HepG2 (cell line): ENCODE results near the gene USP35. TPM values are rescaled to one million over a fixed set of nuclear protein-coding genes. Genes with fewer than 3 reads are reported as not detected.

Experiments
- ATAC-seq: fragments of 200-7000 bp; cut with Tn5 transposase; 3 replicates; pipeline ENCODE4 v1.9.1; 2020; ENCODE audit warnings: mild to moderate bottlenecking, moderate library complexity
- BruUV-seq: library from RNA; stranded (reverse); fragments of 400-500 nt; replicated peaks from 2 replicates; lab custom pipeline; 2021; lab: Mats Ljungman, UMichigan
- CTCF ChIA-PET: fragments of 300-600 bp; formaldehyde crosslinking; extraction: SDS; loops from one replicate; lab custom pipeline; 2021; ENCODE audit warnings: low total read pairs, inconsistent platforms, low intra/inter-chr PET ratio; lab: Yijun Ruan, JAX
- POLR2A ChIA-PET: fragments of 350-600 bp; sonication (Branson Sonifier 250); formaldehyde crosslinking; loops from one replicate; lab custom pipeline; 2020; ENCODE audit warnings: antibody characterized with exemption, inconsistent platforms; lab: Yijun Ruan, JAX
- DNase-seq: peaks from one replicate; pipeline ENCODE4 v3.0.0-alpha.2; 2015; ENCODE audit warnings: low spot score
- FAIRE-seq: peaks from 3 replicates; lab custom pipeline; 2011; peaks lifted over from hg19 to GRCh38; lab: Jason Lieb, UNC
- H2AFZ ChIP-seq: one replicate; pipeline ENCODE4 v1.6.1; 2011; ENCODE audit warnings: low read length, inconsistent platforms
- H3K27ac ChIP-seq: fragments of 300-600 bp; 3 replicates; pipeline ENCODE4 v1.8.0; 2011; ENCODE audit warnings: mixed run types, mild to moderate bottlenecking, mixed read lengths, low read length, inconsistent platforms; ENCODE audit not compliant: insufficient read depth; ENCODE audit errors: extremely low read length
- H3K27me3 ChIP-seq, 2 experiments: fragments of 200-600 bp in 1 of 2; 2 replicates in 1 of 2; 3 replicates in 1 of 2; pipeline versions ENCODE4 v1.6.0 to v1.8.0; 2011; ENCODE audit warnings: low read length in 2 of 2, mild to moderate bottlenecking in 2 of 2, moderate library complexity in 2 of 2, inconsistent platforms in 1 of 2; ENCODE audit not compliant: insufficient read depth in 2 of 2, control insufficient read depth in 1 of 2
- H3K36me3 ChIP-seq, 2 experiments: fragments of 200-600 bp in 1 of 2; replicated peaks in 1 of 2; 2 replicates in 1 of 2; 3 replicates in 1 of 2; pipeline versions ENCODE4 v1.5.1 to v1.8.0; 2011; ENCODE audit warnings: low read length in 2 of 2, inconsistent platforms in 1 of 2; ENCODE audit not compliant: insufficient read depth in 2 of 2, control insufficient read depth in 1 of 2
- H3K4me1 ChIP-seq: 2 replicates; pipeline ENCODE4 v1.5.1; 2012; ENCODE audit warnings: low read length, inconsistent platforms; ENCODE audit not compliant: insufficient read depth
- H3K4me2 ChIP-seq: 2 replicates; pipeline ENCODE4 v1.6.0; 2011; ENCODE audit warnings: low read depth, low read length, inconsistent platforms
- H3K4me3 ChIP-seq, 3 experiments: fragments of 200-600 bp in 1 of 3; sonication (generic), shearing (Covaris generic) in 1 of 3; replicated peaks in 1 of 3; 2 replicates each; pipeline ENCODE4 v1.5.1; 2011 to 2016; ENCODE audit warnings: low read length in 3 of 3, inconsistent platforms in 2 of 3, low read depth in 2 of 3, mild to moderate bottlenecking in 2 of 3, control low read depth in 1 of 3, mixed read lengths in 1 of 3; ENCODE audit not compliant: insufficient read depth in 1 of 3
- H3K79me2 ChIP-seq: one replicate; pipeline ENCODE4 v1.6.1; 2011; ENCODE audit warnings: low read length, inconsistent platforms; ENCODE audit not compliant: insufficient read depth
- H3K9ac ChIP-seq: 2 replicates; pipeline ENCODE4 v1.6.0; 2011; ENCODE audit warnings: mild to moderate bottlenecking, low read depth, low read length, inconsistent platforms; ENCODE audit not compliant: insufficient read depth
- H3K9me3 ChIP-seq: 2 replicates; pipeline ENCODE4 v1.5.1; 2012; ENCODE audit warnings: mild to moderate bottlenecking, low read length
- H4K20me1 ChIP-seq: 2 replicates; pipeline ENCODE4 v1.6.0; 2011; ENCODE audit warnings: inconsistent platforms, mild to moderate bottlenecking, low read length, moderate library complexity; ENCODE audit not compliant: insufficient read depth
- GATA4 ChIP-seq: sonication (generic); IDR thresholded peaks from 2 replicates; pipeline ENCODE4 v1.6.1; 2016; ENCODE audit warnings: antibody characterized with exemption, low read depth, borderline replicate concordance
- HNF4A ChIP-seq: sonication (generic); formaldehyde crosslinking; IDR thresholded peaks from 2 replicates; pipeline ENCODE4 v1.4.0; 2020; ENCODE audit warnings: missing genetic modification reagents
- IRF9 ChIP-seq: sonication (generic); formaldehyde crosslinking; IDR thresholded peaks from 2 replicates; pipeline ENCODE4 v1.8.0; 2022; ENCODE audit warnings: missing genetic modification reagents, mild to moderate bottlenecking, borderline replicate concordance
- ZMYM2 ChIP-seq: sonication (generic); formaldehyde crosslinking; IDR thresholded peaks from 2 replicates; pipeline ENCODE4 v1.8.0; 2022; ENCODE audit warnings: mild to moderate bottlenecking, missing genetic modification reagents
- ZNF639 ChIP-seq: conservative IDR thresholded peaks from 2 replicates; pipeline ENCODE4 v1.6.1; 2018; ENCODE audit warnings: missing genetic modification reagents
- WGBS: methylation state at CpG from one replicate; pipeline ENCODE4 v1.1.6; 2017; ENCODE audit warnings: low lambda C conversion rate; 5-methylcytosine and 5-hydroxymethylcytosine counted together
- in situ Hi-C: cut with HindIII; loops from 2 replicates; pipeline ENCODE4 v1.10.0; 2017; ENCODE audit warnings: low pct_unique_long_range_greater_than_20kb; ENCODE audit not compliant: extremely low pct_ligation_motif_present
- intact Hi-C: fragments of 100-400 bp; cut with micrococcal nuclease; formaldehyde crosslinking; loops from one replicate; pipeline ENCODE4 v1.10.0; 2022; ENCODE audit not compliant: unreplicated experiment
- polyA plus RNA-seq, 8 experiments: library from polyadenylated mRNA; depleted of rRNA in 3 of 8; stranded (reverse) in 7 of 8; unstranded in 1 of 8; fragments of >200 nt; fragmentation: Illumina TruSeq in 4 of 8; extraction: Trizol in 4 of 8; gene quantifications; 2 replicates each; pipeline versions ENCODE4 v1.2.1 to v1.2.3, GENCODE V29; 2011 to 2016; ENCODE audit warnings: low read depth in 4 of 8, missing spikeins in 1 of 8, mixed read lengths in 1 of 8; ENCODE audit not compliant: insufficient read depth in 1 of 8
- total RNA-seq, 5 experiments: library from RNA; depleted of rRNA; stranded (reverse); fragments of >200 nt; fragmentation: Illumina TruSeq; extraction: Trizol; gene quantifications; 2 replicates each; pipeline ENCODE4 v1.2.3, GENCODE V29; 2016; ENCODE audit warnings: low read depth in 1 of 5

USP35 gene
- total and polyA plus RNA-seq, 2 of the 13 experiments (the other 11 are each of a cell fraction or from before 2014, with no cell fraction given): 4.6 to 7.7 TPM

GRCh38 chr11:78214331-78215194, 25.8 kb downstream of the USP35 start:
- Histone ChIP-seq H2AFZ (no peak overlapping the region), H4K20me1 (no peaks in the 10 kb centered on the region), H3K27me3 (no peaks in the 10 kb centered on the region), H3K4me3 (no peak overlapping the region), H3K9me3 (no peaks in the 10 kb centered on the region), H3K36me3 (peaks cover 10 to 26% of the 10 kb centered on the region in 2 experiments; a peak in 4 of 5 replicates), H3K9ac (no peak overlapping the region), H3K27ac (no peak overlapping the region), H3K4me2 (no peak overlapping the region), H3K4me1 (peaks cover 11% of the 10 kb centered on the region), H3K79me2 (no peaks in the 10 kb centered on the region)
- no TSS peak for BruUV-seq
- TF ChIP-seq ZNF639 (CRISPR knock-in tag) (no peak), ZMYM2 (CRISPR knock-in tag) (no peak)
- in situ Hi-C loops (no loop called here), intact Hi-C loops (no loop called here)
- 98% methylated on average over 7 of the region's 12 CpGs for WGBS
- ATAC-seq: no peak
- POLR2A ChIA-PET: no interaction called here
- CTCF ChIA-PET: no interaction called here
- no peak for DNase-seq
- FAIRE-seq: no peak

GRCh38 chr11:78216021-78216420, 27.3 kb downstream of the USP35 start:
- no peaks in the 10 kb centered on the region for H4K20me1 ChIP-seq
- DNase-seq (no peak), FAIRE-seq (no peak), ATAC-seq (peak; percentile 12; the same call in 1 of the 3 replicates)
- H3K9me3 ChIP-seq: no peaks in the 10 kb centered on the region
- CTCF ChIA-PET: no interaction called here
- H2AFZ ChIP-seq: no peak overlapping the region
- 85% methylated on average over 3 of the region's 3 CpGs for WGBS
- H3K4me2 ChIP-seq: no peak overlapping the region
- no peak overlapping the region for H3K27ac ChIP-seq
- BruUV-seq: no TSS peak
- peaks cover 11% of the 10 kb centered on the region for H3K4me1 ChIP-seq
- no peak overlapping the region for H3K4me3 ChIP-seq
- in situ Hi-C loops (no loop called here), intact Hi-C loops (no loop called here)
- no peaks in the 10 kb centered on the region for H3K79me2 ChIP-seq
- no peak overlapping the region for H3K9ac ChIP-seq
- no peaks in the 10 kb centered on the region for H3K27me3 ChIP-seq
- peaks cover 12 to 27% of the 10 kb centered on the region in 2 experiments; a peak in 4 of 5 replicates for H3K36me3 ChIP-seq
- POLR2A ChIA-PET: interaction anchor here (1.0 kb wide), 1 partner anchor 60 kb away, joined by 3 read pairs; no protein-coding TSS in a partner anchor
- TF ChIP-seq HNF4A (CRISPR knock-in tag) (0 out of 2 replicates have a peak, but pooled peaks have one; percentile 30), GATA4 (no peak), IRF9 (CRISPR knock-in tag) (0 out of 2 replicates have a peak, but pooled peaks have one; percentile 33)
